ENCODE measurements around the gene SCRN2. TPM values are rescaled to one million over a fixed set of nuclear protein-coding genes. Genes with fewer than 3 reads are reported as not detected.

SCRN2 gene
- total RNA-seq, 2 experiments from 2014 or later = 20.6 to 21.0 TPM

- peaks cover 11% of the 10 kb centered on the region for H3K36me3 Mint-ChIP-seq
- ChIA-PET CTCF (no interaction called here), POLR2A (no interaction called here)
- no peak for DNase-seq
- no peaks in the 10 kb centered on the region for H3K27me3 Mint-ChIP-seq
- no peak overlapping the region for H3K27ac Mint-ChIP-seq
- no peaks in the 10 kb centered on the region for H3K9me3 Mint-ChIP-seq
- no peak overlapping the region for H3K4me3 Mint-ChIP-seq
- intact Hi-C loops (cut with micrococcal nuclease) = no loop called here
- H3K4me1 Mint-ChIP-seq (ENCODE audit: low read depth) = peaks cover 11% of the 10 kb centered on the region
These were observed 24.9 kb downstream of the SCRN2 start for GRCh38 chr17:47816111-47816735.

GRCh38 chr17:47815106-47815918 is 25.8 kb downstream of the SCRN2 start:
- ChIA-PET POLR2A (interaction anchor here (0.7 kb wide), 1 partner anchor 14 kb away, joined by 5 read pairs; no protein-coding TSS in a partner anchor), CTCF (interaction anchor here (0.6 kb wide), 1 partner anchor 17 kb away, joined by 3 read pairs; no protein-coding TSS in a partner anchor)
- Mint-ChIP-seq H3K4me3 (no peak overlapping the region), H3K36me3 (peaks cover 14% of the 10 kb centered on the region), H3K27ac (no peak overlapping the region), H3K27me3 (no peaks in the 10 kb centered on the region), H3K4me1 (ENCODE audit: low read depth) (peaks cover 5% of the 10 kb centered on the region), H3K9me3 (no peaks in the 10 kb centered on the region)
- DNase-seq = no peak
- intact Hi-C loops (cut with micrococcal nuclease) = no loop called here

- Mint-ChIP-seq H3K9me3 (no peaks in the 10 kb centered on the region), H3K4me3 (no peak overlapping the region), H3K36me3 (peaks cover 19% of the 10 kb centered on the region), H3K27me3 (no peaks in the 10 kb centered on the region), H3K4me1 (ENCODE audit: low read depth) (peaks cover 9% of the 10 kb centered on the region), H3K27ac (no peak overlapping the region)
- intact Hi-C loops (cut with micrococcal nuclease) = no loop called here
- POLR2A ChIA-PET = no interaction called here
- CTCF ChIA-PET = no interaction called here
- no peak for DNase-seq
These were observed 27.5 kb downstream of the SCRN2 start for GRCh38 chr17:47813512-47814031.

- Mint-ChIP-seq H3K27me3 (no peaks in the 10 kb centered on the region), H3K4me3 (no peak overlapping the region), H3K36me3 (peaks cover 19% of the 10 kb centered on the region), H3K27ac (no peak overlapping the region), H3K9me3 (no peaks in the 10 kb centered on the region), H3K4me1 (ENCODE audit: low read depth) (peaks cover 9% of the 10 kb centered on the region)
- CTCF ChIA-PET = interaction anchor here (1.4 kb wide), 1 partner anchor 15 kb away, joined by 4 read pairs; no protein-coding TSS in a partner anchor
- intact Hi-C loops (cut with micrococcal nuclease) = no loop called here
- DNase-seq = no peak
- POLR2A ChIA-PET = no interaction called here
These were observed 28.0 kb downstream of the SCRN2 start for GRCh38 chr17:47813077-47813476.

GRCh38 chr17:47812146-47812920 is 28.7 kb downstream of the SCRN2 start:
- Mint-ChIP-seq H3K27ac (no peak overlapping the region), H3K36me3 (peaks cover 22% of the 10 kb centered on the region), H3K4me3 (no peak overlapping the region), H3K9me3 (no peaks in the 10 kb centered on the region), H3K4me1 (ENCODE audit: low read depth) (peaks cover 9% of the 10 kb centered on the region), H3K27me3 (no peaks in the 10 kb centered on the region)
- CTCF ChIA-PET = interaction anchor here (1.1 to 1.4 kb wide), 2 partner anchors 11 to 14 kb away, joined by 4 read pairs; no protein-coding TSS in a partner anchor
- intact Hi-C loops (cut with micrococcal nuclease) = no loop called here
- POLR2A ChIA-PET = no interaction called here
- no peak for DNase-seq

GRCh38 chr17:47811709-47812108 is 29.4 kb downstream of the SCRN2 start:
- ChIA-PET CTCF (interaction anchor here (1.1 kb wide), 1 partner anchor 11 kb away, joined by 4 read pairs; no protein-coding TSS in a partner anchor), POLR2A (no interaction called here)
- DNase-seq = no peak
- no peak overlapping the region for H3K4me3 Mint-ChIP-seq
- no peak overlapping the region for H3K27ac Mint-ChIP-seq
- H3K9me3 Mint-ChIP-seq = no peaks in the 10 kb centered on the region
- H3K4me1 Mint-ChIP-seq (ENCODE audit: low read depth) = peaks cover 9% of the 10 kb centered on the region
- peaks cover 24% of the 10 kb centered on the region for H3K36me3 Mint-ChIP-seq
- no peaks in the 10 kb centered on the region for H3K27me3 Mint-ChIP-seq
- intact Hi-C loops (cut with micrococcal nuclease) = no loop called here

- no peak overlapping the region for H3K4me3 Mint-ChIP-seq
- no peaks in the 10 kb centered on the region for H3K9me3 Mint-ChIP-seq
- no peaks in the 10 kb centered on the region for H3K27me3 Mint-ChIP-seq
- CTCF ChIA-PET = no interaction called here
- no peak overlapping the region for H3K27ac Mint-ChIP-seq
- no peak for DNase-seq
- intact Hi-C loops (cut with micrococcal nuclease) = no loop called here
- peaks cover 24% of the 10 kb centered on the region for H3K36me3 Mint-ChIP-seq
- POLR2A ChIA-PET = no interaction called here
- H3K4me1 Mint-ChIP-seq (ENCODE audit: low read depth) = peaks cover 9% of the 10 kb centered on the region
These were observed 30.0 kb downstream of the SCRN2 start for GRCh38 chr17:47810901-47811635.

- H3K4me3 Mint-ChIP-seq = no peak overlapping the region
These were observed 30.8 kb downstream of the SCRN2 start for GRCh38 chr17:47810200-47810821.

GRCh38 chr17:47808830-47809480 is 32.1 kb downstream of the SCRN2 start:
- POLR2A ChIA-PET = no interaction called here
- Mint-ChIP-seq H3K36me3 (peaks cover 24% of the 10 kb centered on the region), H3K4me1 (ENCODE audit: low read depth) (peaks cover 9% of the 10 kb centered on the region), H3K9me3 (no peaks in the 10 kb centered on the region), H3K27me3 (no peaks in the 10 kb centered on the region), H3K4me3 (no peak overlapping the region), H3K27ac (no peak overlapping the region)
- no peak for DNase-seq
- intact Hi-C loops (cut with micrococcal nuclease) = no loop called here
- CTCF ChIA-PET = no interaction called here

More at GRCh38 chr17:47810200-47810821, 30.8 kb downstream of the SCRN2 start:
- H3K27me3 Mint-ChIP-seq = no peaks in the 10 kb centered on the region
- intact Hi-C loops (cut with micrococcal nuclease) = no loop called here
- no peaks in the 10 kb centered on the region for H3K9me3 Mint-ChIP-seq
- DNase-seq = peak; percentile 74
- H3K27ac Mint-ChIP-seq = peak overlapping the region; percentile 62
- POLR2A ChIA-PET = interaction anchor here (1.2 to 1.3 kb wide), 2 partner anchors 11 to 116 kb away, joined by 4 read pairs; partner anchors contain the start of genes OSBPL7 and TBKBP1
- H3K4me1 Mint-ChIP-seq (ENCODE audit: low read depth) = peaks cover 9% of the 10 kb centered on the region
- peaks cover 24% of the 10 kb centered on the region for H3K36me3 Mint-ChIP-seq
- CTCF ChIA-PET = interaction anchor here (1.1 to 1.2 kb wide), 2 partner anchors 20 to 106 kb away, joined by 3 to 4 read pairs; no protein-coding TSS in a partner anchor

- CTCF ChIA-PET = no interaction called here
- no peak overlapping the region for H3K27ac Mint-ChIP-seq
- POLR2A ChIA-PET = no interaction called here
- intact Hi-C loops (cut with micrococcal nuclease) = no loop called here
- DNase-seq = no peak
- no peaks in the 10 kb centered on the region for H3K27me3 Mint-ChIP-seq
- H3K4me3 Mint-ChIP-seq = no peak overlapping the region
- peaks cover 9% of the 10 kb centered on the region for H3K4me1 Mint-ChIP-seq (ENCODE audit: low read depth)
- H3K36me3 Mint-ChIP-seq = peaks cover 24% of the 10 kb centered on the region
- no peaks in the 10 kb centered on the region for H3K9me3 Mint-ChIP-seq
These were observed 32.8 kb downstream of the SCRN2 start for GRCh38 chr17:47808036-47808829.

Data from activated CD4-positive, alpha-beta memory T cell treated with anti-CD3 and anti-CD28 coated beads for 36 hours (primary cell).